ENCODE measurements around the gene ETV4.

- TF ChIP-seq POLR2AphosphoS5 (IDR thresholded peaks at IDR 0.05; ENCODE audit: low read depth, low read length) (no peak), TCF12 (IDR thresholded peaks at IDR 0.05) (no peak), CTCF (IDR thresholded peaks at IDR 0.05) (no peak), CHD2 (IDR thresholded peaks at IDR 0.05; ENCODE audit: low read length, partially characterized antibody) (no peak), YY1 (IDR thresholded peaks at IDR 0.05; ENCODE audit: low read depth) (no peak), FOXM1 (IDR thresholded peaks at IDR 0.05; ENCODE audit: low read depth) (no peak), RCOR1 (IDR thresholded peaks at IDR 0.05; ENCODE audit: low read length) (no peak), SIN3A (IDR thresholded peaks at IDR 0.05; ENCODE audit: borderline replicate concordance, low read depth, low read length) (no peak), EZH2phosphoT487 (IDR thresholded peaks at IDR 0.05; ENCODE audit: borderline replicate concordance, low read depth) (no peak), JUND (IDR thresholded peaks at IDR 0.05) (no peak), USF1 (IDR thresholded peaks at IDR 0.05; ENCODE audit: borderline replicate concordance, low read depth) (no peak), FOSL2 (IDR thresholded peaks at IDR 0.05; ENCODE audit: borderline replicate concordance, low read depth) (no peak), EP300 (IDR thresholded peaks at IDR 0.05; ENCODE audit: borderline replicate concordance in 1 of 2, low read depth in 1 of 2, low read length in 1 of 2) (no peak)
These were observed 3.3 kb downstream of the ETV4 start for GRCh38 chr17:43542859-43543258.
